HG03103 (cell line): ENCODE measurements around the gene PRDX5.

Experiments used
- ATAC-seq: cut with Tn5 transposase; IDR thresholded peaks from one replicate; pipeline ENCODE4 v1.9.1; 2021; ENCODE audit warnings: low read depth; ENCODE audit not compliant: unreplicated experiment

Gene PRDX5

GRCh38 chr11:64317961-64318765 lies at the start of gene PRDX5:
TSS of gene PRDX5 (plus strand) at chr11:64318121. CDS start at chr11:64318216, 95 bp downstream.
- no peak for ATAC-seq

- peak; percentile 7 for ATAC-seq
These were observed 48.9 kb upstream of the PRDX5 start for GRCh38 chr11:64268893-64269539.

DNA sequence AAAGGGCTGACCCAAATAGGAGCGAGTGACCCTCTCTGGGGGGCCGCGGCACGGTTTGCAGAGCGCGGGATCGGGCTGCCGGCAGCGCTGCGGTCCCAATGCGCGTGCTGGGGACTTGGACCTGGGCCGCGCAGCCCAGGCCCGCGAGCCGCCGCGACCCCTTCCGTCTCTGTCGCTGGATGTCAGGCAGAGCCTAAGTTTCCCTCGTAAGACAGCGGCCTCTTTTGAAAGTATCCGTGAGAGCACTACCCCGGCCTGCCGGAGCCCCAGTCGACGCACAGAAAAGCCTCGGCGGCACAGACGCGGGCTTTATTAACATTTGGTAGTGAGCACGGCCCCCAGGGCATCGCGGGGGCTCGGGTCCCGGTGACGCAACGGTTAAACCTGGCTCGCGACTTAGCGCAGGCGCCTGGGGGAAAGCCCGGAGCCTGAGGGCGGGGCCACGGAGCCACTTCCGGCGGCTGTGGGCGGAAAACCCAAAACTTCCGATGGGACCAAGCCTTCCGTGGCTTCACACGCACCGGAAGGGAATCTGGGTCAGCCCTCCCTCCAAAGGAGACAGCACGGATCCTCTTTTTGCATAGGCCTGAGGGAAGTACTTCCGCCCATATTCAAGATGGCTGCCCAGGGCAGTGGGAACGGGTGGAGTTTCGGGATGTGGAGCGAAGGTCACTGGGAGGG lies 48.2 kb upstream of the PRDX5 start:
- ATAC-seq, result peak; percentile 58

GRCh38 chr11:64275031-64275800 lies 42.7 kb upstream of the PRDX5 start:
- ATAC-seq, result no peak

DNA sequence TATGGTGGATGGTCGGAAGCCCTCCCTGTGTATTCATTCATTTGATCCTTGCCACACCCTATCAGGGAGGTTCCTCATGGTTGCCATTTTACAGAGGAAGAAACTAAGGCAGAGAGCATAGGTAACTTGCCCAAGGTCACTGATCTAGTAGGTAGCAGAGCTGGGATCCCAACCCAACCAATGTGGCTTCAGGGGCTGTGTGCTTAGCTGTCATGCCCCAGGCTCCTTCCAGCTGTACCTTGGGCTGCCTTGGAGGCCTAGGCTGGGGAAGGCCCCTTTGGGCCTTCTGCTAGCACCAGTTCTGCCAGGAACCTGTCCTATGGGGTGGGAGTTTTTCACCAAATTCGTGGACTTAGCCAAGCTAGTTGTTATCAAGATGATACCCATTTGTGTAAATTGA lies 42.1 kb upstream of the PRDX5 start:
- no peak for ATAC-seq

DNA sequence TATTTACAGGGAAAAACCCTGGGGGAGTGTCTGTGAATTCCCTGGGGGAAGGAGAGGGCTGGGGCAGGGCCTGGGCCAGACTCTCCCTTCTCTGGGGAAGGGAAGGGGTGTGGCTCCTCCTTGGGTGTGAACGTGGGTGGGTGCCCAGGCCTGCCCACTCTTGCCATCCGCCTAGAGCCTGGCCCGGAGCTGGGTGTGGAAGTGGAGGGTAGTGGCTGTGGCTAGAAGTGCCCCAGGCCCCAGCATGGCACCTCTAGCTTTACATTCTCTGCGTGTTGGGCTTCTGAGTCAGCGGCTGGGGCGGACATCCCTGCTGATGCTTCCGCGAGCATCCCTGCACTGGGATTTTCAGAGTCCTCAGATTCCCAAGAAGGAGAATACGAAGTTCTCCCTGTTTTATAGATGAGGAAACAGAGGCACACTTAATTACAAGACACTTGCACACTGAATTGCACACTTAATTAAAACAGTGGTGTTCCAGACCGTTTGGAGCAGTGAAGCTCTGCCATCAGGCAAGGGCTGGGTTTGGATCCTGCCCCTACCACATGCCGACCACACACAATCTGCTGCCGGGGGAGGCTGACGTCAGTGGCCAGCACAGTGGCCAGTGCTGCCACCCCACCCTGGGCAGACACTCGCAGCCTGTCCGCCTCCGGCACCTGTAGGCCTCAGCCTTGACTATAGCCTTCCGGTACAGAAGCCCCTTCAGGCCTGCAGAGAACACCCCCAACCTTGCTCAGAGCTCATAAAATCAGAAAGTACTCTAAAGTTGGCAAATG lies 41.1 kb upstream of the PRDX5 start:
- no peak for ATAC-seq

DNA sequence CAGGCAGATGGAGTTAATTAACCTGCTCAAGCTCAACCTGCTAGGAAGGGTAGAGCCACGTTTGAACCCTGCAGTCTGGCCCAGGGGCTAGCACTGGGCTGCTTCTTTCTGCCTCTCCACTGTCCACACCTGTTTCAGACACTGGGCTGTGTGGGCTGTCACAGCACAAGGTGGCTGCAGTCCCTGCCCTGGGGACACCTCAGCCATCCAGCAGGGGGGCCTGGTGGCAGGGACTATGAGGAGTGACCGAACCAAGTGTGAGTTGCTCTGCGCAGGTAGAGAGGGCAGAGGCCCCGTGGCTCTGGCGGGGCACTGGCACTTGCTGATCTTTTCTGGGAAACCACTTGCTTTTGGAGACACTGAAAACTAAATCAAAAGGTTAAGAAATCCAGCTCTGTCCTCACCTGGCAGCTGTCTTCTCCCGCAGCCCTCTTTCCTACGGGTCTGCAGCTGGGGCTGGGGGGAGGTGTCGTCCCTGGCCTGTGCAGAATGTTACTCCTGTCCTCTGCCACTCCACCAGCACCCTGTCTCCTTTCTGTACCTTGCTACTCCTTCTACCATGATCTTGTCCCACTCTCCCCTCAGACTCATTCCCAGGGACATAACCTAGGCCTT lies 39.2 kb upstream of the PRDX5 start:
- no peak for ATAC-seq

DNA sequence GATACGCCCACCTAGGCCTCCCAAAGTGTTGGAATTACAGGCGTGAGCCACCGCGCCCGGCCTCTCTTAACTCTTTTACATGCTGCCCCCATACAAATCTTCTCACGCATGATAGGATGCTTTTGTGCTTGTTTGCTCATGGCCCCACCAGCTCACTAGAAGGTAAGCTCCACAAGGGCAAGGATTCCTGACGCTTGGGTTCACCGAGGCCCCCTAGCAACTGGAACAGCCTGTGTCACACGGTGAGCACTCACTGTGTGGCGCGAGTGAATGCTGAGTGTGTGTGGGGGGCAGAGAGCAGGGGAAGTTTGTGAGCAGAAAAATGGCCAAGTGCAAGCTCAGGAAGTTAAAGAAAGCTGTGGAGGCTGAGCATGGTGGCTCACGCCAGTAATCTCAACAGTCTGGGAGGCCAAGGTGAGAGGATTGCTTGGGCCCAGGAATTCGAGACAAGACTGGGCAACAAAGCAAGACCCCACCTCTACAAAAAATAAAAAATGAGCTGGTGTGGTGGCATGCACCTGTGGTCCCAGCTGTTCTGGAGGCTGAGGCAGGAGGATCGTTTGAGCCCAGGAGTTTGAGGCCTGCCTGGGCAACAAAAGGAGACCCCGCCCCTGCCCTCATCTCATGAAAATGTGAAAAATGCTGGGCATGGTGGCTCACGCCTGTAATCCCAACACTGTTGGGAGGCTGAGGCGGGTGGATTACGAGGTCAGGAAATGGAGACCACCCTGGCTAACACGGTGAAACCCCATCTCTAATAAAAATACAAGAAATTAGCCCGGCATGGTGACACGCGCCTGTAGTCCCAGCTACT lies 35.8 kb upstream of the PRDX5 start:
- ATAC-seq, result no peak

GRCh38 chr11:64283092-64283491 lies 34.8 kb upstream of the PRDX5 start:
- ATAC-seq, result no peak

GRCh38 chr11:64284048-64284961 lies 33.6 kb upstream of the PRDX5 start, which contains the start of gene BAD:
TSS of gene BAD (minus strand) at chr11:64284665. CDS start at chr11:64284368, 297 bp downstream.
- peak; percentile 47 for ATAC-seq

GRCh38 chr11:64284962-64285884 lies 32.7 kb upstream of the PRDX5 start, which contains the start of gene GPR137:
TSS of gene GPR137 (plus strand) at chr11:64285848. CDS start at chr11:64286525, 677 bp downstream.
- ATAC-seq, result peak; percentile 41

DNA sequence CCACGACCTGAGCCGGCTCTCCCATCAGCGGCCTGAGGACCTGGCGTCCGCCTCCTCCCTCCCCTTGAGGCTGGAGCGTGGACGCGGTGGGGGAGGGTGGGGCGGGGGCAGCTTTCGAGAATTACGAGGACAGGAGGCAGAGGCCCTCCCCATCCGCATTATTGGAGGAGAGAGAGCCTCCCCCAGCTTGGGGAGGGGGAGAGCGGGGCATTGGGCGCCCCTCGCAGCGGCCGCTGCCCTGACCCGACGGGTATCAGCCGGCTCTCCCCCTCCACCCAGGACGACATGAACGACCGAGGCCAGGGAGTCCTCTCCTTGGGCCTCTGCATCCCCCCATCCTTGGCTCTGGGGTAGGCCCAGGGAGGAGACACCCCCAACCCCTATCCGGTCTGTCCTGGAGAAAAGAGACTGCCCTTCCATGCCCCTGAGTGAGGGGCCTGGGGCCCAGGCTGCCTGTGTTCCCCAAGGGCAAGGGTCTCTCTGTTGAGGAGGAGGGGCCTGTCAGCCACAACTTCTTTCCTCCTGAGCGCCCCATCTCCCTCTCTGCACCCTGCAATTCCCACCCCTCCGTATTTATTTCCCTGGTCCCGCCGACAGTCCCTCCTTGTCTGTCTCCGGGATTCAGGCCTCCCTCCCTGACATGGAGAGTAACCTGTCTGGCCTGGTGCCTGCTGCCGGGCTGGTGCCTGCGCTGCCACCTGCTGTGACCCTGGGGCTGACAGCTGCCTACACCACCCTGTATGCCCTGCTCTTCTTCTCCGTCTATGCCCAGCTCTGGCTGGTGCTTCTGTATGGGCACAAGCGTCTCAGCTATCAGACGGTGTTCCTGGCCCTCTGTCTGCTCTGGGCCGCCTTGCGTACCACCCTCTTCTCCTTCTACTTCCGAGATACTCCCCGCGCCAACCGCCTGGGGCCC lies 31.8 kb upstream of the PRDX5 start:
- ATAC-seq, result no peak

GRCh38 chr11:64286801-64287159 lies 31.1 kb upstream of the PRDX5 start:
- no peak for ATAC-seq

GRCh38 chr11:64287676-64288352 lies 30.1 kb upstream of the PRDX5 start:
- no peak for ATAC-seq

GRCh38 chr11:64288353-64288750 lies 29.6 kb upstream of the PRDX5 start:
- ATAC-seq, result no peak
